GM12872 (cell line): ENCODE data around the gene ABCA7.

ENCODE experiments used
- TF ChIP-seq, protein P1 (sequence below): IDR thresholded peaks from 3 replicates; pipeline ENCODE4 v1.5.1; 2011; ENCODE audit warnings: low read depth, mild to moderate bottlenecking, low read length, moderate library complexity; ENCODE audit not compliant: insufficient read depth

ABCA7 gene

GRCh38 chr19:1050989-1051788 lies 11.3 kb downstream of the ABCA7 start:
- TF ChIP-seq, protein P1, sequence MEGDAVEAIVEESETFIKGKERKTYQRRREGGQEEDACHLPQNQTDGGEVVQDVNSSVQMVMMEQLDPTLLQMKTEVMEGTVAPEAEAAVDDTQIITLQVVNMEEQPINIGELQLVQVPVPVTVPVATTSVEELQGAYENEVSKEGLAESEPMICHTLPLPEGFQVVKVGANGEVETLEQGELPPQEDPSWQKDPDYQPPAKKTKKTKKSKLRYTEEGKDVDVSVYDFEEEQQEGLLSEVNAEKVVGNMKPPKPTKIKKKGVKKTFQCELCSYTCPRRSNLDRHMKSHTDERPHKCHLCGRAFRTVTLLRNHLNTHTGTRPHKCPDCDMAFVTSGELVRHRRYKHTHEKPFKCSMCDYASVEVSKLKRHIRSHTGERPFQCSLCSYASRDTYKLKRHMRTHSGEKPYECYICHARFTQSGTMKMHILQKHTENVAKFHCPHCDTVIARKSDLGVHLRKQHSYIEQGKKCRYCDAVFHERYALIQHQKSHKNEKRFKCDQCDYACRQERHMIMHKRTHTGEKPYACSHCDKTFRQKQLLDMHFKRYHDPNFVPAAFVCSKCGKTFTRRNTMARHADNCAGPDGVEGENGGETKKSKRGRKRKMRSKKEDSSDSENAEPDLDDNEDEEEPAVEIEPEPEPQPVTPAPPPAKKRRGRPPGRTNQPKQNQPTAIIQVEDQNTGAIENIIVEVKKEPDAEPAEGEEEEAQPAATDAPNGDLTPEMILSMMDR: no peak

DNA sequence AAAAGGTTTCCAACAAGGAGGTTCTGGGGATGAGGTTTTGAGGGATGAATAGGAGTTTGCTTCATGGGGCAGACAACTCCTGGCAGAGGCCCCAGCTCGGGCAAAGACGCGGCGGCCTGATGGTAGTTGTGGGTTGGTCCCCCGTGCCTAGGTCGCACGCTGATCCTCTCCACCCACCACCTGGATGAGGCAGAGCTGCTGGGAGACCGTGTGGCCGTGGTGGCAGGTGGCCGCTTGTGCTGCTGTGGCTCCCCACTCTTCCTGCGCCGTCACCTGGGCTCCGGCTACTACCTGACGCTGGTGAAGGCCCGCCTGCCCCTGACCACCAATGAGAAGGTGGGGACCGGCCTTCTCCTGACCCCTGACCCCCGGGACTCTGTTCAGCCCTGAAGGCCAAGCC lies 11.9 kb downstream of the ABCA7 start:
- TF ChIP-seq, protein P1: no peak

- TF ChIP-seq, protein P1: no peak
Measured at GRCh38 chr19:1052349-1052975, 12.6 kb downstream of the ABCA7 start.

DNA sequence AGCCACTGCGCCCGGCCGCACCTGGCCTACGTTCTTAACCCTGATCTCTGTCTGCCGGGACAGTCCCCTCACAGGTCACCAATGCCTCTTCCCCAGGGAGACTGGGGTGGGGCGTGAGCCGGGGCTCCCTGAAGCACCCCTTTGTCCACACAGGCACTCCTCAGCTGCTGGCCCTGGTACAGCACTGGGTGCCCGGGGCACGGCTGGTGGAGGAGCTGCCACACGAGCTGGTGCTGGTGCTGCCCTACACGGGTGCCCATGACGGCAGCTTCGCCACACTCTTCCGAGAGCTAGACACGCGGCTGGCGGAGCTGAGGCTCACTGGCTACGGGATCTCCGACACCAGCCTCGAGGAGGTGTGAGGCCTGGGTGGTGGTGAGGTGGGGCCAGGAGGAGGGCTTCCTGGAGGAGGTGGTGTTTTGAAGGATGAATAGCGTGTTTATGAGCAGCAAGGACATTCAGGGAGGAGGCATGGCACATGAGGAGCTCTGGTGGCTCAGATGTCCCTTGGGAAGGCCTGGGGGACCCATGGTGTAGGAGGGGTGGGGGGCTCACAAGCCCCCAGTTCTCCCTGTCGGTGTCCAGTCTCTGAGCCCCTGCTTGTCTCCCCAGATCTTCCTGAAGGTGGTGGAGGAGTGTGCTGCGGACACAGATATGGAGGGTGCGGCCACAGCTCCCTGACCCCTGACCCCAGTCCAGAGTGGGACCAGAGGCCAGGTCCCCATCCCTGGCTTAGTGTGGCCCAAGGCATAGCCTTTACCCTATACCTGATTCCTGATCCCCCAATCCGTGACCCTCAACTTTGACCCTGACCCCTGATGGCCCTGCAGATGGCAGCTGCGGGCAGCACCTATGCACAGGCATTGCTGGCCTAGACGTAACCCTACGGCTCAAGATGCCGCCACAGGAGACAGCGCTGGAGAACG lies 13.5 kb downstream of the ABCA7 start:
- TF ChIP-seq, protein P1: no peak

DNA sequence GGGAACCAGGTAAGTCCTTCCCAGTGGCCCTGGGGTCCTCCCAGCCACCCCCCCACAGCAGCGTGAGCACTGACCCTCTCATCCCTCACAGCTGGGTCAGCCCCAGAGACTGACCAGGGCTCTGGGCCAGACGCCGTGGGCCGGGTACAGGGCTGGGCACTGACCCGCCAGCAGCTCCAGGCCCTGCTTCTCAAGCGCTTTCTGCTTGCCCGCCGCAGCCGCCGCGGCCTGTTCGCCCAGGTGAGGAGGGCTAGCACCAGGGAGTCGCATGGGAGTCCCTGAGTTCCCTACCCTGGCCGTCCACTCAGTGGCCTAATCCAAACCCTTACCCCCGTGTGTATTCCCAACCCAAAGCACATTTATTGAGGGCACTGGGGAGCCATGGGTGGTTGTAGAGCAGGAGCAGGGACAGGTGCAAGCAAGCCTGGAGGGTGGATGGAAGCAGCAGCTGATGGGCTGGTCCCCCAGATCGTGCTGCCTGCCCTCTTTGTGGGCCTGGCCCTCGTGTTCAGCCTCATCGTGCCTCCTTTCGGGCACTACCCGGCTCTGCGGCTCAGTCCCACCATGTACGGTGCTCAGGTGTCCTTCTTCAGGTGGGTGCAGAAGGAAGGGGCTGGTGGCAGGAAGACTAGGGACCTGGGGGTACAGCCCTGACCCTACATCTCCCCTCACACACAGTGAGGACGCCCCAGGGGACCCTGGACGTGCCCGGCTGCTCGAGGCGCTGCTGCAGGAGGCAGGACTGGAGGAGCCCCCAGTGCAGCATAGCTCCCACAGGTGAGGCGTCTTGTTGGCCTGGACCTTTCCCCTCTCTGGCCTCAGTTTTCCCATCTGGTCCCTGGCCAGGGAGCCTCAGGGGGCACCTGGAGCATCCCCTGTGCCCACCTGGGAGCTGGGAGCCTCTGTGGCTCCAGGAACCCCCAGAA lies 14.5 kb downstream of the ABCA7 start:
- TF ChIP-seq, protein P1: no peak

DNA sequence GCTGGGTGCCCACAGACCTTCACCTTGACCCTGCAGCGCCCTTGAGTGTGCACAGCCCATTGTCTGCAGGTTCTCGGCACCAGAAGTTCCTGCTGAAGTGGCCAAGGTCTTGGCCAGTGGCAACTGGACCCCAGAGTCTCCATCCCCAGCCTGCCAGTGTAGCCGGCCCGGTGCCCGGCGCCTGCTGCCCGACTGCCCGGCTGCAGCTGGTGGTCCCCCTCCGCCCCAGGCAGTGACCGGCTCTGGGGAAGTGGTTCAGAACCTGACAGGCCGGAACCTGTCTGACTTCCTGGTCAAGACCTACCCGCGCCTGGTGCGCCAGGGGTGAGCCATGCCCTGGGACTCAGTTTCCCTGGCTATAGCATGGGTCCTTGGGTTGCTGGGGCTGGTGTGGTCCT lies 15.1 kb downstream of the ABCA7 start:
- TF ChIP-seq, protein P1: no peak
